ENCODE data around the gene H6PD.
A peak's percentile ranks its signal among the peaks of the same experiment; 100 is the strongest.

The H6PD gene

GRCh38 chr1:9281071-9281827 is 46.7 kb downstream of the H6PD start:
- no peak for ATAC-seq
- no peak for TF ChIP-seq SNAI2 (CRISPR knock-in tag; IDR thresholded peaks at IDR 0.05)
- TF ChIP-seq TOX (CRISPR knock-in tag; IDR thresholded peaks at IDR 0.05; ENCODE audit: borderline replicate concordance) = no peak
- no peak for TF ChIP-seq ESRRG (CRISPR knock-in tag; IDR thresholded peaks at IDR 0.05)
- no peak for TF ChIP-seq ZC3H10 (CRISPR knock-in tag; IDR thresholded peaks at IDR 0.05)
- TF ChIP-seq OSR1 (CRISPR knock-in tag; IDR thresholded peaks at IDR 0.05) = no peak
- TF ChIP-seq RARB (CRISPR knock-in tag; IDR thresholded peaks at IDR 0.05) = no peak
- TF ChIP-seq CREB5 (CRISPR knock-in tag; IDR thresholded peaks at IDR 0.05; ENCODE audit: low read depth) = no peak
- no peak for TF ChIP-seq ZNF70 (CRISPR knock-in tag; IDR thresholded peaks at IDR 0.05)
- no peak for TF ChIP-seq TSHZ2 (CRISPR knock-in tag; IDR thresholded peaks at IDR 0.05)
- TF ChIP-seq BACH2 (CRISPR knock-in tag; IDR thresholded peaks at IDR 0.05; ENCODE audit: borderline replicate concordance) = no peak

- ATAC-seq = peak; percentile 47
- no peak for TF ChIP-seq CSDC2 (CRISPR knock-in tag; IDR thresholded peaks at IDR 0.05)
- no peak for TF ChIP-seq ZNF70 (CRISPR knock-in tag; IDR thresholded peaks at IDR 0.05)
- no peak for TF ChIP-seq TOX (CRISPR knock-in tag; IDR thresholded peaks at IDR 0.05; ENCODE audit: borderline replicate concordance)
- no peak for TF ChIP-seq ZC3H10 (CRISPR knock-in tag; IDR thresholded peaks at IDR 0.05)
- TF ChIP-seq ZNF8 (CRISPR knock-in tag; IDR thresholded peaks at IDR 0.05) = no peak
- no peak for TF ChIP-seq ISL1 (CRISPR knock-in tag; IDR thresholded peaks at IDR 0.05)
Measured at GRCh38 chr1:9281908-9282695, 47.5 kb downstream of the H6PD start.

GRCh38 chr1:9282696-9282955 is 48.1 kb downstream of the H6PD start:
- ATAC-seq = no peak
- no peak for TF ChIP-seq ZNF8 (CRISPR knock-in tag; IDR thresholded peaks at IDR 0.05)
- no peak for TF ChIP-seq RARB (CRISPR knock-in tag; IDR thresholded peaks at IDR 0.05)
- TF ChIP-seq ISL1 (CRISPR knock-in tag; IDR thresholded peaks at IDR 0.05) = no peak
- no peak for TF ChIP-seq SNAI2 (CRISPR knock-in tag; IDR thresholded peaks at IDR 0.05)
- no peak for TF ChIP-seq POU6F1 (CRISPR knock-in tag; IDR thresholded peaks at IDR 0.05; ENCODE audit: borderline replicate concordance, low read depth)
- TF ChIP-seq ARNTL (CRISPR knock-in tag; IDR thresholded peaks at IDR 0.05; ENCODE audit: borderline replicate concordance, low read depth) = no peak
- TF ChIP-seq CREB5 (CRISPR knock-in tag; IDR thresholded peaks at IDR 0.05; ENCODE audit: low read depth) = no peak
- TF ChIP-seq GLIS3 (CRISPR knock-in tag; IDR thresholded peaks at IDR 0.05) = no peak
- TF ChIP-seq ZNF70 (CRISPR knock-in tag; IDR thresholded peaks at IDR 0.05) = no peak
- no peak for TF ChIP-seq PATZ1 (CRISPR knock-in tag; IDR thresholded peaks at IDR 0.05; ENCODE audit: borderline replicate concordance)

GRCh38 chr1:9284061-9284460 is 49.5 kb downstream of the H6PD start:
- ATAC-seq = no peak
- TF ChIP-seq CREB5 (CRISPR knock-in tag; IDR thresholded peaks at IDR 0.05; ENCODE audit: low read depth) (no peak), ZNF8 (CRISPR knock-in tag; IDR thresholded peaks at IDR 0.05) (no peak), BACH2 (CRISPR knock-in tag; IDR thresholded peaks at IDR 0.05; ENCODE audit: borderline replicate concordance) (no peak), CSDC2 (CRISPR knock-in tag; IDR thresholded peaks at IDR 0.05) (no peak), RARB (CRISPR knock-in tag; IDR thresholded peaks at IDR 0.05) (no peak), POU6F1 (CRISPR knock-in tag; IDR thresholded peaks at IDR 0.05; ENCODE audit: borderline replicate concordance, low read depth) (no peak), ZC3H10 (CRISPR knock-in tag; IDR thresholded peaks at IDR 0.05) (no peak), ZFP30 (CRISPR knock-in tag; IDR thresholded peaks at IDR 0.05) (no peak), OSR1 (CRISPR knock-in tag; IDR thresholded peaks at IDR 0.05) (no peak), TOX (CRISPR knock-in tag; IDR thresholded peaks at IDR 0.05; ENCODE audit: borderline replicate concordance) (no peak), ZFP3 (CRISPR knock-in tag; IDR thresholded peaks at IDR 0.05) (no peak), ISL1 (CRISPR knock-in tag; IDR thresholded peaks at IDR 0.05) (no peak), ZNF565 (CRISPR knock-in tag; conservative IDR thresholded peaks at IDR 0.05; ENCODE audit: low read depth) (no peak), TCF4 (CRISPR knock-in tag; IDR thresholded peaks at IDR 0.05; ENCODE audit: borderline replicate concordance) (no peak)

All from SK-N-SH treated with all-trans-retinoic acid at 6 μM for 48 hours (cell line).